Small intestine (tissue), 7 donors: ENCODE data around the gene CYP3A7. TPM values are rescaled to one million over a fixed set of nuclear protein-coding genes. Genes with fewer than 3 reads are reported as not detected.
"Not testable (repeated sequence)": the region's sequence is repeated elsewhere in the genome, so short reads cannot be mapped to it uniquely, and the experiment has no call there.

Experiments
- DNase-seq, 2 donors: peaks; one replicate each; pipeline versions ENCODE4 v3.0.0 to v3.0.0-alpha.2; 2013
- FAIRE-seq: peaks from 2 replicates; lab custom pipeline; 2012; peaks lifted over from hg19 to GRCh38; lab: Jason Lieb, UNC
- H3K27ac ChIP-seq, 3 donors: one replicate each; pipeline ENCODE4 v1.5.1; 2013; ENCODE audit warnings: low read length in 2 of 3, mild to moderate bottlenecking in 2 of 3, control low read depth in 1 of 3, inconsistent platforms in 1 of 3, low read depth in 1 of 3, moderate library complexity in 1 of 3
- H3K27me3 ChIP-seq, 3 donors: one replicate each; pipeline ENCODE4 v1.6.1; 2013; ENCODE audit warnings: low read length in 3 of 3, inconsistent platforms in 1 of 3; ENCODE audit not compliant: control insufficient read depth in 3 of 3, insufficient read depth in 3 of 3
- H3K36me3 ChIP-seq, 3 donors: one replicate each; pipeline ENCODE4 v1.6.1; 2013; ENCODE audit warnings: low read length in 3 of 3, inconsistent platforms in 1 of 3, low read depth in 1 of 3, mild to moderate bottlenecking in 1 of 3, moderate library complexity in 1 of 3; ENCODE audit not compliant: control insufficient read depth in 3 of 3, insufficient read depth in 2 of 3
- H3K4me1 ChIP-seq, 3 donors: one replicate each; pipeline ENCODE4 v1.6.1; 2013; ENCODE audit warnings: low read length in 2 of 3, inconsistent platforms in 1 of 3, low read depth in 1 of 3, mild to moderate bottlenecking in 1 of 3, moderate library complexity in 1 of 3; ENCODE audit not compliant: control insufficient read depth in 3 of 3, insufficient read depth in 2 of 3
- H3K4me3 ChIP-seq, 3 donors: one replicate each; pipeline ENCODE4 v1.5.1; 2013; ENCODE audit warnings: low read length in 3 of 3, control low read depth in 1 of 3, inconsistent platforms in 1 of 3, low read depth in 1 of 3, mild to moderate bottlenecking in 1 of 3, moderate library complexity in 1 of 3
- H3K9me3 ChIP-seq, 2 donors: one replicate each; pipeline ENCODE4 v1.6.1; 2013; ENCODE audit warnings: low read depth in 1 of 2, low read length in 1 of 2; ENCODE audit not compliant: control insufficient read depth in 2 of 2, insufficient read depth in 1 of 2
- WGBS, 3 donors: extraction: QIAGEN DNeasy Blood & Tissue Kit; methylation state at CpG; one replicate each; pipeline ENCODE4 v1.1.7; 2013; 5-methylcytosine and 5-hydroxymethylcytosine counted together
- polyA plus RNA-seq, 4 donors: library from polyadenylated mRNA; stranded (reverse) in 3 of 4; unstranded in 1 of 4; fragments of 200-250 nt in 3 of 4; fragments of 120-200 nt in 1 of 4; gene quantifications; one replicate each; pipeline versions ENCODE4 v1.2.1 to v1.2.3, GENCODE V29; 2013
- donor health status: healthy with polysubstance abuse.
- donor health status: control.
- donor health status: control.
- donor health status: Bipolar disorder and iron deficiency.
- donor health status: healthy.

Gene CYP3A7
- polyA plus RNA-seq, 4 donors = 0.45 to 2.9 (median 1.3) TPM

DNA sequence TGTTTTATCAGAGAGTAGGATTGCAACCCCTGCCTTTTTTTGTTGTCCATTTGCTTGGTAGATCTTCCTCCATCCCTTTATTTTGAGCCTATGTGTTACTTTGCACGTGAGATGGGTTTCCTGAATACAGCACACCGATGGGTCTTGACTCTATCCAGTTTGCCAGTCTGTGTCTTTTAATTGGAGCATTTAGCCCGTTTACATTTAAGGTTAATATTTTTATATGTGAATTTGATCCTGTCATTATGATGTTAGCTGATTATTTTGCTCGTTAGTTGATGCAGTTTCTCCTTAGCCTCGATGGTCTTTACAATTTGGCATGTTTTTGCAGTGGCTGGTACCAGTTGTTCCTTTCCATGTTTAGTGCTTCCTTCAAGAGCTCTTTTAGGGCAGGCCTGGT is 77.1 kb downstream of the CYP3A7 start:
- H3K27ac ChIP-seq, DNase-seq, H3K4me3 ChIP-seq, FAIRE-seq, H3K27me3 ChIP-seq, H3K4me1 ChIP-seq: not testable (repeated sequence)
- 90 to 95% (median 91%) methylated on average over 5 of the region's 5 CpGs for WGBS, 3 donors
- Histone ChIP-seq H3K9me3 (peaks cover 0 to 43% of the 10 kb centered on the region in 2 donors), H3K36me3 (peaks cover 6 to 28% (median 18%) of the 10 kb centered on the region in 3 donors)

Other genes starting within 250 kb of the CYP3A7 start
- 10 to 100 TPM; 17.4 to 30.0 (median 23.6) TPM for gene ZNF394, start 234.9 kb downstream of the CYP3A7 start, polyA plus RNA-seq
- gene ZKSCAN5, start 230.5 kb downstream of the CYP3A7 start, polyA plus RNA-seq = 1 to 10 TPM; 3.8 to 7.9 (median 4.4) TPM
- gene FAM200A, start 183.1 kb downstream of the CYP3A7 start, polyA plus RNA-seq = 10 to 100 TPM in 1 of 4 donors, 1 to 10 TPM in 3; 2.2 to 10.6 (median 3.9) TPM
- gene ZNF655, start 176.6 kb downstream of the CYP3A7 start, polyA plus RNA-seq = 10 to 100 TPM; 33.7 to 73.7 (median 52.5) TPM
- under 1 TPM in 2 of 4 donors, not detected in 2; 0.45 to 0.93 TPM for gene TMEM225B, start 136.9 kb downstream of the CYP3A7 start, polyA plus RNA-seq
- 10 to 100 TPM in 1 of 4 donors, 1 to 10 TPM in 3; 4.5 to 14.4 (median 5.1) TPM for gene ZSCAN25, start 118.2 kb downstream of the CYP3A7 start, polyA plus RNA-seq
- gene CYP3A5, start 55.2 kb downstream of the CYP3A7 start, polyA plus RNA-seq = 1,000 to 10,000 TPM in 1 of 4 donors, 100 to 1,000 TPM in 2, 10 to 100 TPM in 1; 63.7 to 1,093 (median 419) TPM
- 100 to 1,000 TPM in 2 of 4 donors, 10 to 100 TPM in 2; 10.4 to 310 (median 97.5) TPM for gene CYP3A4, start 49.0 kb upstream of the CYP3A7 start, polyA plus RNA-seq
- under 1 TPM in 1 of 4 donors, not detected in 3; 0.15 TPM for gene CYP3A43, start 92.8 kb upstream of the CYP3A7 start, polyA plus RNA-seq
- under 1 TPM in 2 of 4 donors, not detected in 2; 0.09 TPM for gene OR2AE1, start 141.8 kb upstream of the CYP3A7 start, polyA plus RNA-seq
- 10 to 100 TPM; 18.8 to 36.3 (median 20.0) TPM for gene TRIM4, start 184.3 kb upstream of the CYP3A7 start, polyA plus RNA-seq
- under 1 TPM in 2 of 4 donors, not detected in 2; 0.22 to 0.33 TPM for gene GJC3, start 194.4 kb upstream of the CYP3A7 start, polyA plus RNA-seq
- gene AZGP1, start 240.8 kb upstream of the CYP3A7 start, polyA plus RNA-seq = 10 to 100 TPM in 3 of 4 donors, 1 to 10 TPM in 1; 8.3 to 62.4 (median 33.9) TPM